CD4-positive, CD25-positive, alpha-beta regulatory T cell (primary cell): Measurements from ENCODE around the gene CAVIN2. TPM values are rescaled to one million over a fixed set of nuclear protein-coding genes. Genes with fewer than 3 reads are reported as not detected.

Source experiments
- ATAC-seq, 2 donors: fragments of 150-1000 bp; cut with Tn5 transposase; one replicate each; pipeline ENCODE4 v1.10.0; 2021; ENCODE audit warnings: low read depth in 2 of 2, moderate number of reproducible peaks in 2 of 2, moderate library complexity in 1 of 2
- DNase-seq, 3 donors: peaks; one replicate each; pipeline versions ENCODE4 v3.0.0 to v3.0.0-alpha.2; 2012 to 2022; ENCODE audit warnings: mixed read lengths in 1 of 3
- H3K27ac ChIP-seq: one replicate; pipeline ENCODE4 v1.7.0; 2013; ENCODE audit warnings: mild to moderate bottlenecking, low read length; ENCODE audit not compliant: insufficient read depth, poor library complexity, severe bottlenecking
- H3K27me3 ChIP-seq: one replicate; pipeline ENCODE4 v1.7.0; 2013; ENCODE audit warnings: low read length; ENCODE audit not compliant: control insufficient read depth, insufficient read depth
- H3K36me3 ChIP-seq: one replicate; pipeline ENCODE4 v1.7.0; 2013; ENCODE audit warnings: mild to moderate bottlenecking, low read length, moderate library complexity; ENCODE audit not compliant: control insufficient read depth, insufficient read depth
- H3K4me1 ChIP-seq: 2 replicates; pipeline ENCODE4 v1.7.0; 2013; ENCODE audit warnings: mild to moderate bottlenecking, low read length; ENCODE audit not compliant: insufficient read depth, control insufficient read depth, poor library complexity, severe bottlenecking
- H3K4me3 ChIP-seq: one replicate; pipeline ENCODE4 v1.7.0; 2013; ENCODE audit warnings: low read depth, mild to moderate bottlenecking, low read length, moderate library complexity
- H3K9me3 ChIP-seq, 2 experiments: 1 replicate in 1 of 2; 2 replicates in 1 of 2; pipeline ENCODE4 v1.7.0; 2013; ENCODE audit warnings: low read length in 2 of 2, mild to moderate bottlenecking in 1 of 2, moderate library complexity in 1 of 2; ENCODE audit not compliant: control insufficient read depth in 2 of 2
- H3K27ac Mint-ChIP-seq, 3 donors: one replicate each; pipeline ENCODE4 v1.8.0; 2020 to 2022; ENCODE audit warnings: mild to moderate bottlenecking in 3 of 3, mixed read lengths in 3 of 3, moderate library complexity in 2 of 3
- H3K27me3 Mint-ChIP-seq: one replicate; pipeline ENCODE4 v1.8.0; 2022; ENCODE audit warnings: mild to moderate bottlenecking, mixed read lengths
- H3K36me3 Mint-ChIP-seq: one replicate; pipeline ENCODE4 v1.8.0; 2020; ENCODE audit warnings: mixed read lengths
- H3K4me1 Mint-ChIP-seq, 4 donors: one replicate each; pipeline ENCODE4 v1.8.0; 2020 to 2022; ENCODE audit warnings: mixed read lengths in 4 of 4, mild to moderate bottlenecking in 1 of 4
- H3K4me3 Mint-ChIP-seq, 4 donors: one replicate each; pipeline ENCODE4 v1.8.0; 2020 to 2022; ENCODE audit warnings: mild to moderate bottlenecking in 4 of 4, mixed read lengths in 4 of 4, moderate library complexity in 3 of 4
- H3K9me3 Mint-ChIP-seq, 7 donors: one replicate each; pipeline ENCODE4 v1.8.0; 2020 to 2022; ENCODE audit warnings: mixed read lengths in 7 of 7, mild to moderate bottlenecking in 3 of 7, moderate library complexity in 2 of 7
- polyA plus RNA-seq, 4 donors: library from polyadenylated mRNA; unstranded; fragments of 300-500 nt; fragmentation: Illumina TruSeq; gene quantifications; one replicate each; pipeline ENCODE4 v1.2.3, GENCODE V29; 2021
- total RNA-seq: library from RNA; stranded (reverse); gene quantifications from one replicate; pipeline ENCODE4 v1.2.3, GENCODE V29; 2022

CAVIN2 gene
- total and polyA plus RNA-seq, 5 donors from 2014 or later: 16.5 TPM; not detected in 4

GRCh38 chr2:191835100-191835499 lies 11.8 kb downstream of the CAVIN2 start:
- peaks cover 4% of the 10 kb centered on the region for H3K27me3 ChIP-seq
- no peak for ATAC-seq

GRCh38 chr2:191833356-191833755 lies 13.5 kb downstream of the CAVIN2 start:
- DNase-seq (no peak), ATAC-seq (no peak)
- H3K27me3 ChIP-seq: peaks cover 2% of the 10 kb centered on the region
- Mint-ChIP-seq H3K9me3 (no peaks in the 10 kb centered on the region), H3K4me1 (no peaks in the 10 kb centered on the region), H3K36me3 (no peaks in the 10 kb centered on the region), H3K27ac (no peak overlapping the region), H3K4me3 (no peak overlapping the region), H3K27me3 (peaks cover 22% of the 10 kb centered on the region)
- H3K4me1 ChIP-seq: no peaks in the 10 kb centered on the region
- H3K9me3 ChIP-seq: no peaks in the 10 kb centered on the region
- H3K36me3 ChIP-seq: no peaks in the 10 kb centered on the region
- H3K4me3 ChIP-seq: no peak overlapping the region
- no peak overlapping the region for H3K27ac ChIP-seq

More at GRCh38 chr2:191835100-191835499, 11.8 kb downstream of the CAVIN2 start:
- Mint-ChIP-seq H3K9me3 (peaks cover 0 to 2% (median 0%) of the 10 kb centered on the region in 7 donors), H3K4me3 (no peak overlapping the region), H3K36me3 (no peaks in the 10 kb centered on the region), H3K4me1 (no peaks in the 10 kb centered on the region), H3K27ac (no peak overlapping the region), H3K27me3 (peaks cover 19% of the 10 kb centered on the region)
- H3K36me3 ChIP-seq: no peaks in the 10 kb centered on the region
- H3K9me3 ChIP-seq: no peaks in the 10 kb centered on the region
- H3K4me1 ChIP-seq: no peaks in the 10 kb centered on the region
- no peak overlapping the region for H3K27ac ChIP-seq
- no peak for DNase-seq
- no peak overlapping the region for H3K4me3 ChIP-seq

GRCh38 chr2:191832668-191833067 lies 14.2 kb downstream of the CAVIN2 start:
- H3K27me3 Mint-ChIP-seq: peaks cover 22% of the 10 kb centered on the region

GRCh38 chr2:191831410-191831994 lies 15.4 kb downstream of the CAVIN2 start:
- Mint-ChIP-seq H3K4me3 (no peak overlapping the region), H3K27me3 (peaks cover 22% of the 10 kb centered on the region), H3K9me3 (no peaks in the 10 kb centered on the region)

More at GRCh38 chr2:191832668-191833067, 14.2 kb downstream of the CAVIN2 start:
- Mint-ChIP-seq H3K4me3 (no peak overlapping the region), H3K9me3 (no peaks in the 10 kb centered on the region), H3K27ac (no peak overlapping the region), H3K36me3 (no peaks in the 10 kb centered on the region), H3K4me1 (no peaks in the 10 kb centered on the region)
- Histone ChIP-seq H3K4me1 (no peaks in the 10 kb centered on the region), H3K4me3 (no peak overlapping the region), H3K27me3 (peaks cover 2% of the 10 kb centered on the region), H3K27ac (no peak overlapping the region), H3K9me3 (no peaks in the 10 kb centered on the region), H3K36me3 (no peaks in the 10 kb centered on the region)
- DNase-seq: no peak
- ATAC-seq: no peak

GRCh38 chr2:191824398-191824797 lies 22.5 kb downstream of the CAVIN2 start:
- H3K27ac ChIP-seq: no peak overlapping the region
- Mint-ChIP-seq H3K27ac (no peak overlapping the region), H3K4me1 (no peaks in the 10 kb centered on the region), H3K36me3 (no peaks in the 10 kb centered on the region), H3K4me3 (no peak overlapping the region), H3K9me3 (peaks cover 0 to 2% (median 0%) of the 10 kb centered on the region in 7 donors), H3K27me3 (peaks cover 6% of the 10 kb centered on the region)
- peaks cover 5% of the 10 kb centered on the region for H3K27me3 ChIP-seq
- H3K9me3 ChIP-seq: no peaks in the 10 kb centered on the region
- H3K4me1 ChIP-seq: no peaks in the 10 kb centered on the region
- ATAC-seq (no peak), DNase-seq (no peak)
- no peaks in the 10 kb centered on the region for H3K36me3 ChIP-seq
- no peak overlapping the region for H3K4me3 ChIP-seq

More at GRCh38 chr2:191831410-191831994, 15.4 kb downstream of the CAVIN2 start:
- Histone ChIP-seq H3K4me1 (no peaks in the 10 kb centered on the region), H3K4me3 (no peak overlapping the region), H3K27ac (no peak overlapping the region), H3K36me3 (no peaks in the 10 kb centered on the region), H3K9me3 (no peaks in the 10 kb centered on the region), H3K27me3 (peaks cover 2% of the 10 kb centered on the region)
- ATAC-seq (no peak), DNase-seq (no peak)
- Mint-ChIP-seq H3K4me1 (no peaks in the 10 kb centered on the region), H3K27ac (no peak overlapping the region), H3K36me3 (no peaks in the 10 kb centered on the region)

- Mint-ChIP-seq H3K4me3 (no peak overlapping the region), H3K27ac (no peak overlapping the region), H3K36me3 (no peaks in the 10 kb centered on the region), H3K9me3 (peaks cover 0 to 2% (median 0%) of the 10 kb centered on the region in 7 donors), H3K4me1 (no peaks in the 10 kb centered on the region), H3K27me3 (peaks cover 12% of the 10 kb centered on the region)
- no peak for ATAC-seq
- Histone ChIP-seq H3K9me3 (no peaks in the 10 kb centered on the region), H3K27me3 (peaks cover 11% of the 10 kb centered on the region), H3K27ac (no peak overlapping the region), H3K4me1 (no peaks in the 10 kb centered on the region), H3K36me3 (no peaks in the 10 kb centered on the region), H3K4me3 (no peak overlapping the region)
- no peak for DNase-seq
These were observed 25.8 kb downstream of the CAVIN2 start for GRCh38 chr2:191821078-191821477.

GRCh38 chr2:191818725-191819350 lies 28.1 kb downstream of the CAVIN2 start:
- Histone ChIP-seq H3K27ac (no peak overlapping the region), H3K27me3 (peaks cover 9% of the 10 kb centered on the region), H3K9me3 (no peaks in the 10 kb centered on the region), H3K4me3 (no peak overlapping the region), H3K4me1 (no peaks in the 10 kb centered on the region), H3K36me3 (no peaks in the 10 kb centered on the region)
- no peak overlapping the region for H3K27ac Mint-ChIP-seq
- peaks cover 16% of the 10 kb centered on the region for H3K27me3 Mint-ChIP-seq
- no peak overlapping the region for H3K4me3 Mint-ChIP-seq
- DNase-seq (no peak), ATAC-seq (no peak)
- no peaks in the 10 kb centered on the region for H3K36me3 Mint-ChIP-seq
- peaks cover 0 to 2% (median 0%) of the 10 kb centered on the region in 7 donors for H3K9me3 Mint-ChIP-seq
- H3K4me1 Mint-ChIP-seq: no peaks in the 10 kb centered on the region

- Histone ChIP-seq H3K9me3 (no peaks in the 10 kb centered on the region), H3K27me3 (peaks cover 9% of the 10 kb centered on the region), H3K4me3 (no peak overlapping the region), H3K27ac (no peak overlapping the region), H3K4me1 (no peaks in the 10 kb centered on the region), H3K36me3 (no peaks in the 10 kb centered on the region)
- Mint-ChIP-seq H3K27me3 (peaks cover 16% of the 10 kb centered on the region), H3K36me3 (no peaks in the 10 kb centered on the region), H3K4me1 (no peaks in the 10 kb centered on the region), H3K9me3 (peaks cover 0 to 2% (median 0%) of the 10 kb centered on the region in 7 donors), H3K27ac (no peak overlapping the region), H3K4me3 (no peak overlapping the region)
- ATAC-seq (no peak), DNase-seq (no peak)
These were observed 28.8 kb downstream of the CAVIN2 start for GRCh38 chr2:191818133-191818532.
